Neural cell (in vitro differentiated cells): ENCODE results near the gene SMIM29. TPM values are rescaled to one million over a fixed set of nuclear protein-coding genes. Genes with fewer than 3 reads are reported as not detected.

ENCODE experiments used
- H2AFZ ChIP-seq: fragments of 200-600, 300-800 bp; sonication (generic), shearing (Covaris generic); 2 replicates; pipeline ENCODE4 v1.6.0; 2014; ENCODE audit warnings: low read depth, mild to moderate bottlenecking, antibody characterized with exemption, low read length, moderate library complexity
- H3F3A ChIP-seq: fragments of 200-600 bp; shearing (Covaris generic); 2 replicates; pipeline ENCODE4 v1.6.1; 2016; ENCODE audit warnings: mild to moderate bottlenecking, moderate library complexity, mixed read lengths, antibody characterized with exemption, low read length; ENCODE audit not compliant: insufficient read depth, poor library complexity, severe bottlenecking
- H3K27ac ChIP-seq: fragments of 200-600, 300-800 bp; sonication (generic), shearing (Covaris generic); 2 replicates; pipeline ENCODE4 v1.5.1; 2014; ENCODE audit warnings: mild to moderate bottlenecking, low read length, moderate library complexity
- H3K27me3 ChIP-seq: fragments of 300-800, 200-600 bp; sonication (generic), shearing (Covaris generic); 2 replicates; pipeline ENCODE4 v1.6.0; 2014; ENCODE audit warnings: mild to moderate bottlenecking, low read depth, low read length, moderate library complexity; ENCODE audit not compliant: insufficient read depth
- H3K36me3 ChIP-seq: fragments of 300-800, 200-600 bp; sonication (generic), shearing (Covaris generic); 2 replicates; pipeline ENCODE4 v1.5.1; 2014; ENCODE audit warnings: mild to moderate bottlenecking, antibody characterized with exemption, low read length, moderate library complexity; ENCODE audit not compliant: insufficient read depth
- H3K4me2 ChIP-seq: fragments of 300-800, 200-600 bp; sonication (generic), shearing (Covaris generic); 2 replicates; pipeline ENCODE4 v1.6.0; 2014; ENCODE audit warnings: mild to moderate bottlenecking, low read length
- H3K4me3 ChIP-seq: fragments of 300-800, 200-600 bp; sonication (generic), shearing (Covaris generic); 2 replicates; pipeline ENCODE4 v1.5.1; 2014; ENCODE audit warnings: mild to moderate bottlenecking, low read length, moderate library complexity
- H3K79me2 ChIP-seq: fragments of 200-600 bp; shearing (Covaris generic); replicated peaks from 2 replicates; pipeline ENCODE4 v1.6.0; 2014; ENCODE audit warnings: mild to moderate bottlenecking, low read length, moderate library complexity; ENCODE audit not compliant: insufficient read depth
- H3K9ac ChIP-seq: fragments of 300-800, 200-600 bp; sonication (generic), shearing (Covaris generic); 2 replicates; pipeline ENCODE4 v1.6.1; 2016; ENCODE audit warnings: mild to moderate bottlenecking, low read length, mixed read lengths
- H3K9me2 ChIP-seq: fragments of 200-600 bp; shearing (Covaris generic); 2 replicates; pipeline ENCODE4 v1.6.1; 2016; ENCODE audit warnings: mild to moderate bottlenecking, low read length, mixed read lengths; ENCODE audit not compliant: insufficient read depth
- H3K9me3 ChIP-seq: fragments of 200-600, 300-800 bp; sonication (generic), shearing (Covaris generic); 2 replicates; pipeline ENCODE4 v1.6.1; 2016; ENCODE audit warnings: mild to moderate bottlenecking, mixed run types, low read length, moderate library complexity, mixed read lengths
- H4K20me1 ChIP-seq: fragments of 200-600 bp; shearing (Covaris generic); 2 replicates; pipeline ENCODE4 v1.6.1; 2016; ENCODE audit warnings: mild to moderate bottlenecking, mixed run types; ENCODE audit not compliant: insufficient read depth
- CTCF ChIP-seq: fragments of 450-650 bp; IDR thresholded peaks from 2 replicates; pipeline ENCODE4 v1.5.1; 2014; ENCODE audit warnings: antibody characterized with exemption, mild to moderate bottlenecking, moderate library complexity; ENCODE audit not compliant: poor library complexity, severe bottlenecking
- EP300 ChIP-seq: fragments of 450-650 bp; conservative IDR thresholded peaks from 2 replicates; pipeline ENCODE4 v1.6.1; 2014; ENCODE audit warnings: antibody characterized with exemption, mild to moderate bottlenecking, moderate library complexity; ENCODE audit not compliant: poor library complexity, severe bottlenecking
- EZH2 ChIP-seq: fragments of 200-600, 300-800 bp; shearing (Covaris generic), sonication (generic); IDR thresholded peaks from 2 replicates; pipeline ENCODE4 v1.6.1; 2014; ENCODE audit warnings: antibody characterized with exemption, low read length, borderline replicate concordance, mild to moderate bottlenecking; ENCODE audit not compliant: insufficient read depth, poor library complexity, severe bottlenecking
- MXI1 ChIP-seq: fragments of 450-650 bp; conservative IDR thresholded peaks from 2 replicates; pipeline ENCODE4 v1.6.1; 2014; ENCODE audit warnings: antibody characterized with exemption, mild to moderate bottlenecking; ENCODE audit not compliant: poor library complexity, severe bottlenecking
- POLR2AphosphoS5 ChIP-seq: IDR thresholded peaks from 2 replicates; pipeline ENCODE4 v1.6.1; 2012
- RAD21 ChIP-seq: fragments of 450-650 bp; conservative IDR thresholded peaks from 2 replicates; pipeline ENCODE4 v1.6.1; 2014; ENCODE audit warnings: antibody characterized with exemption, mild to moderate bottlenecking, moderate library complexity
- REST ChIP-seq: IDR thresholded peaks from 2 replicates; pipeline ENCODE4 v1.6.1; 2012; ENCODE audit warnings: borderline replicate concordance
- SMC3 ChIP-seq: fragments of 450-650 bp; conservative IDR thresholded peaks from 2 replicates; pipeline ENCODE4 v1.6.1; 2014; ENCODE audit warnings: antibody characterized with exemption, mild to moderate bottlenecking, moderate library complexity; ENCODE audit not compliant: poor library complexity
- TAF1 ChIP-seq: IDR thresholded peaks from 2 replicates; pipeline ENCODE4 v1.6.1; 2012; ENCODE audit warnings: low read depth
- polyA plus RNA-seq: library from polyadenylated mRNA; depleted of rRNA; stranded (reverse); fragments of >200 nt; gene quantifications from 2 replicates; pipeline ENCODE4 v1.2.3, GENCODE V29; 2014

Gene SMIM29
- polyA plus RNA-seq, 1 donor from 2014 or later: 82.1 TPM

GRCh38 chr6:34204693-34205092 is 44.1 kb downstream of the SMIM29 start:
- Histone ChIP-seq H3K4me2 (no peak overlapping the region), H3K79me2 (no peaks in the 10 kb centered on the region), H3K9me3 (no peaks in the 10 kb centered on the region), H3K4me3 (no peak overlapping the region), H3K27ac (no peak overlapping the region), H3K9me2 (no peaks in the 10 kb centered on the region), H3K9ac (no peak overlapping the region), H3F3A (no peaks in the 10 kb centered on the region), H3K27me3 (no peaks in the 10 kb centered on the region), H4K20me1 (no peaks in the 10 kb centered on the region), H3K36me3 (no peaks in the 10 kb centered on the region), H2AFZ (no peak overlapping the region)
- no peak for TF ChIP-seq RAD21
- TF ChIP-seq EP300: no peak
- no peak for TF ChIP-seq MXI1
- no peak for TF ChIP-seq EZH2

GRCh38 chr6:34202329-34203201 is 46.2 kb downstream of the SMIM29 start:
- H3K4me3 ChIP-seq: no peak overlapping the region
- no peak overlapping the region for H2AFZ ChIP-seq
- H3K36me3 ChIP-seq: no peaks in the 10 kb centered on the region
- no peaks in the 10 kb centered on the region for H3K27me3 ChIP-seq
- no peak overlapping the region for H3K27ac ChIP-seq
- H3K4me2 ChIP-seq: no peak overlapping the region
- H3K9me2 ChIP-seq: no peaks in the 10 kb centered on the region
- H3K9ac ChIP-seq: no peak overlapping the region
- H3F3A ChIP-seq: no peaks in the 10 kb centered on the region
- no peaks in the 10 kb centered on the region for H3K79me2 ChIP-seq
- no peaks in the 10 kb centered on the region for H3K9me3 ChIP-seq
- H4K20me1 ChIP-seq: no peaks in the 10 kb centered on the region
- TF ChIP-seq EZH2 (no peak), RAD21 (no peak), SMC3 (no peak), TAF1 (no peak), POLR2AphosphoS5 (no peak), EP300 (no peak), CTCF (no peak), MXI1 (no peak), REST (no peak)
